ENCODE data around the gene FGF18. TPM values are rescaled to one million over a fixed set of nuclear protein-coding genes. Genes with fewer than 3 reads are reported as not detected.

FGF18 gene
- total RNA-seq, 1 donor from 2014 or later: 1.2 TPM

GRCh38 chr5:171409164-171410136 lies 10.0 kb upstream of the FGF18 start:
- Mint-ChIP-seq H3K9me3 (ENCODE audit: unreplicated experiment) (no peaks in the 10 kb centered on the region), H3K27me3 (ENCODE audit: low read depth, unreplicated experiment) (no peaks in the 10 kb centered on the region), H3K36me3 (ENCODE audit: low read depth, unreplicated experiment) (peaks cover 21% of the 10 kb centered on the region), H3K27ac (ENCODE audit: unreplicated experiment) (peak overlapping the region; percentile 69), H3K4me3 (ENCODE audit: unreplicated experiment) (peak overlapping the region; percentile 34), H3K4me1 (ENCODE audit: low read depth, unreplicated experiment) (peaks cover 42% of the 10 kb centered on the region)
- no peak overlapping the region for H3K9ac ChIP-seq (ENCODE audit: low read length)
- TF ChIP-seq CTCF (IDR thresholded peaks at IDR 0.05; ENCODE audit: insufficient read depth, low read depth, low read length) (no peak), EZH2 (IDR thresholded peaks at IDR 0.05; ENCODE audit: insufficient read depth, low read length) (no peak)
- H3K79me2 ChIP-seq (ENCODE audit: insufficient read depth, low read length): peaks cover 80% of the 10 kb centered on the region
- DNase-seq (ENCODE audit: low read depth) (no peak), FAIRE-seq (no peak)
- H3K36me3 ChIP-seq (ENCODE audit: insufficient read depth, low read length): peaks cover 85% of the 10 kb centered on the region
- H3K27me3 ChIP-seq (ENCODE audit: insufficient read depth, low read length): no peaks in the 10 kb centered on the region
- peaks cover 13% of the 10 kb centered on the region for H3K4me1 ChIP-seq (ENCODE audit: insufficient read depth, low read length)
- no peaks in the 10 kb centered on the region for H3K9me3 ChIP-seq (ENCODE audit: insufficient read depth, low read depth, low read length)
- H3K4me3 ChIP-seq (ENCODE audit: insufficient read depth, low read depth, low read length): no peak overlapping the region
- H4K20me1 ChIP-seq (ENCODE audit: insufficient read depth, low read length): peaks cover 94% of the 10 kb centered on the region
- H3K4me2 ChIP-seq (ENCODE audit: low read length): peak overlapping the region; percentile 18
- H3K27ac ChIP-seq (ENCODE audit: low read depth, low read length): no peak overlapping the region
- no peak overlapping the region for H2AFZ ChIP-seq (ENCODE audit: low read depth, low read length)

- peaks cover 82% of the 10 kb centered on the region for H3K36me3 ChIP-seq (ENCODE audit: insufficient read depth, low read length)
- H3K27ac ChIP-seq (ENCODE audit: low read depth, low read length): no peak overlapping the region
- FAIRE-seq (no peak), DNase-seq (ENCODE audit: low read depth) (peak; percentile 35)
- peaks cover 13% of the 10 kb centered on the region for H3K4me1 ChIP-seq (ENCODE audit: insufficient read depth, low read length)
- H3K4me2 ChIP-seq (ENCODE audit: low read length): peak overlapping the region; percentile 18
- no peaks in the 10 kb centered on the region for H3K27me3 ChIP-seq (ENCODE audit: insufficient read depth, low read length)
- H3K36me3 Mint-ChIP-seq (ENCODE audit: low read depth, unreplicated experiment): peaks cover 20% of the 10 kb centered on the region
- H4K20me1 ChIP-seq (ENCODE audit: insufficient read depth, low read length): peaks cover 93% of the 10 kb centered on the region
- TF ChIP-seq CTCF (IDR thresholded peaks at IDR 0.05; ENCODE audit: insufficient read depth, low read depth, low read length) (no peak), EZH2 (IDR thresholded peaks at IDR 0.05; ENCODE audit: insufficient read depth, low read length) (no peak)
- H3K4me3 Mint-ChIP-seq (ENCODE audit: unreplicated experiment): peak overlapping the region; percentile 47
- no peak overlapping the region for H2AFZ ChIP-seq (ENCODE audit: low read depth, low read length)
- peaks cover 42% of the 10 kb centered on the region for H3K4me1 Mint-ChIP-seq (ENCODE audit: low read depth, unreplicated experiment)
- H3K79me2 ChIP-seq (ENCODE audit: insufficient read depth, low read length): peaks cover 74% of the 10 kb centered on the region
- no peak overlapping the region for H3K9ac ChIP-seq (ENCODE audit: low read length)
- no peaks in the 10 kb centered on the region for H3K9me3 ChIP-seq (ENCODE audit: insufficient read depth, low read depth, low read length)
- no peaks in the 10 kb centered on the region for H3K27me3 Mint-ChIP-seq (ENCODE audit: low read depth, unreplicated experiment)
- H3K4me3 ChIP-seq (ENCODE audit: insufficient read depth, low read depth, low read length): no peak overlapping the region
- H3K27ac Mint-ChIP-seq (ENCODE audit: unreplicated experiment): peak overlapping the region; percentile 53
- no peaks in the 10 kb centered on the region for H3K9me3 Mint-ChIP-seq (ENCODE audit: unreplicated experiment)
Observed at GRCh38 chr5:171410181-171410580, 9.3 kb upstream of the FGF18 start.

- FAIRE-seq: no peak
- H3K79me2 ChIP-seq (ENCODE audit: insufficient read depth, low read length): peaks cover 54% of the 10 kb centered on the region
Observed at GRCh38 chr5:171412186-171412585, 7.3 kb upstream of the FGF18 start.

More at GRCh38 chr5:171412186-171412585, 7.3 kb upstream of the FGF18 start:
- Mint-ChIP-seq H3K27ac (ENCODE audit: unreplicated experiment) (peak overlapping the region; percentile 14), H3K4me3 (ENCODE audit: unreplicated experiment) (no peak overlapping the region), H3K4me1 (ENCODE audit: low read depth, unreplicated experiment) (peaks cover 30% of the 10 kb centered on the region), H3K36me3 (ENCODE audit: low read depth, unreplicated experiment) (peaks cover 14% of the 10 kb centered on the region), H3K27me3 (ENCODE audit: low read depth, unreplicated experiment) (no peaks in the 10 kb centered on the region), H3K9me3 (ENCODE audit: unreplicated experiment) (no peaks in the 10 kb centered on the region)
- Histone ChIP-seq H3K9ac (ENCODE audit: low read length) (no peak overlapping the region), H3K36me3 (ENCODE audit: insufficient read depth, low read length) (peaks cover 62% of the 10 kb centered on the region), H2AFZ (ENCODE audit: low read depth, low read length) (no peak overlapping the region), H3K4me1 (ENCODE audit: insufficient read depth, low read length) (peaks cover 13% of the 10 kb centered on the region), H3K9me3 (ENCODE audit: insufficient read depth, low read depth, low read length) (no peaks in the 10 kb centered on the region), H3K4me2 (ENCODE audit: low read length) (no peak overlapping the region), H3K4me3 (ENCODE audit: insufficient read depth, low read depth, low read length) (no peak overlapping the region), H3K27ac (ENCODE audit: low read depth, low read length) (no peak overlapping the region), H3K27me3 (ENCODE audit: insufficient read depth, low read length) (no peaks in the 10 kb centered on the region), H4K20me1 (ENCODE audit: insufficient read depth, low read length) (peaks cover 93% of the 10 kb centered on the region)
- DNase-seq (ENCODE audit: low read depth): no peak
- TF ChIP-seq CTCF (IDR thresholded peaks at IDR 0.05; ENCODE audit: insufficient read depth, low read depth, low read length) (no peak), EZH2 (IDR thresholded peaks at IDR 0.05; ENCODE audit: insufficient read depth, low read length) (no peak)
